CD4-positive, CD25-positive, alpha-beta regulatory T cell (primary cell): ENCODE measurements around the gene USP49. TPM values are rescaled to one million over a fixed set of nuclear protein-coding genes. Genes with fewer than 3 reads are reported as not detected.

Experiments used
- ATAC-seq, 2 donors: fragments of 150-1000 bp; cut with Tn5 transposase; one replicate each; pipeline ENCODE4 v1.10.0; 2021; ENCODE audit warnings: low read depth in 2 of 2, moderate number of reproducible peaks in 2 of 2, moderate library complexity in 1 of 2
- DNase-seq, 3 donors: peaks; one replicate each; pipeline versions ENCODE4 v3.0.0 to v3.0.0-alpha.2; 2012 to 2022; ENCODE audit warnings: mixed read lengths in 1 of 3
- H3K27ac ChIP-seq: one replicate; pipeline ENCODE4 v1.7.0; 2013; ENCODE audit warnings: mild to moderate bottlenecking, low read length; ENCODE audit not compliant: insufficient read depth, poor library complexity, severe bottlenecking
- H3K27me3 ChIP-seq: one replicate; pipeline ENCODE4 v1.7.0; 2013; ENCODE audit warnings: low read length; ENCODE audit not compliant: control insufficient read depth, insufficient read depth
- H3K36me3 ChIP-seq: one replicate; pipeline ENCODE4 v1.7.0; 2013; ENCODE audit warnings: mild to moderate bottlenecking, low read length, moderate library complexity; ENCODE audit not compliant: control insufficient read depth, insufficient read depth
- H3K4me1 ChIP-seq: 2 replicates; pipeline ENCODE4 v1.7.0; 2013; ENCODE audit warnings: mild to moderate bottlenecking, low read length; ENCODE audit not compliant: insufficient read depth, control insufficient read depth, poor library complexity, severe bottlenecking
- H3K4me3 ChIP-seq: one replicate; pipeline ENCODE4 v1.7.0; 2013; ENCODE audit warnings: low read depth, mild to moderate bottlenecking, low read length, moderate library complexity
- H3K9me3 ChIP-seq, 2 experiments: 1 replicate in 1 of 2; 2 replicates in 1 of 2; pipeline ENCODE4 v1.7.0; 2013; ENCODE audit warnings: low read length in 2 of 2, mild to moderate bottlenecking in 1 of 2, moderate library complexity in 1 of 2; ENCODE audit not compliant: control insufficient read depth in 2 of 2
- H3K27ac Mint-ChIP-seq, 3 donors: one replicate each; pipeline ENCODE4 v1.8.0; 2020 to 2022; ENCODE audit warnings: mild to moderate bottlenecking in 3 of 3, mixed read lengths in 3 of 3, moderate library complexity in 2 of 3
- H3K27me3 Mint-ChIP-seq: one replicate; pipeline ENCODE4 v1.8.0; 2022; ENCODE audit warnings: mild to moderate bottlenecking, mixed read lengths
- H3K36me3 Mint-ChIP-seq: one replicate; pipeline ENCODE4 v1.8.0; 2020; ENCODE audit warnings: mixed read lengths
- H3K4me1 Mint-ChIP-seq, 4 donors: one replicate each; pipeline ENCODE4 v1.8.0; 2020 to 2022; ENCODE audit warnings: mixed read lengths in 4 of 4, mild to moderate bottlenecking in 1 of 4
- H3K4me3 Mint-ChIP-seq, 4 donors: one replicate each; pipeline ENCODE4 v1.8.0; 2020 to 2022; ENCODE audit warnings: mild to moderate bottlenecking in 4 of 4, mixed read lengths in 4 of 4, moderate library complexity in 3 of 4
- H3K9me3 Mint-ChIP-seq, 7 donors: one replicate each; pipeline ENCODE4 v1.8.0; 2020 to 2022; ENCODE audit warnings: mixed read lengths in 7 of 7, mild to moderate bottlenecking in 3 of 7, moderate library complexity in 2 of 7
- polyA plus RNA-seq, 4 donors: library from polyadenylated mRNA; unstranded; fragments of 300-500 nt; fragmentation: Illumina TruSeq; gene quantifications; one replicate each; pipeline ENCODE4 v1.2.3, GENCODE V29; 2021
- total RNA-seq: library from RNA; stranded (reverse); gene quantifications from one replicate; pipeline ENCODE4 v1.2.3, GENCODE V29; 2022

Gene USP49
- total and polyA plus RNA-seq, 5 donors from 2014 or later: 0.34 to 2.9 (median 0.52) TPM

- H3K4me1 Mint-ChIP-seq: peaks cover 0 to 10% (median 6%) of the 10 kb centered on the region in 4 donors
Observed at GRCh38 chr6:41901882-41902519, 6.8 kb upstream of the USP49 start.

DNA sequence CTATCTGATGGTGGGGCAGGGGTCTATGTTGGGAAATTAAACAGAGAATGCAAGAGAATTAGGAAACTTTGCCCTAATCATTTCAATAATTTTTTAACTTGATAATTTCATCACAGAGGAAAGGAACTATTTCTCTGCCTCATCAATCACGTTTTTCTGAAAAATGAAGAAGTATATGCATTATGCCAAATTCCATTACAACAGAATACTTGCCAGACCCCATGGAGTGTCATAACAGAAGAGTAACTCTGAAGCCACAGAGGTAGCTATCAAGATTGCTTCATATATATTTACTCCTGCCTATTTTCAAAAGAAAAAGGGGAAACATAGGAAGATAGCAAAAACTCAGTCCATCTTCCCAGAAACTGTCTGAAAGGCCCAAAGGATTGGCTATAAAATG is 5.7 kb upstream of the USP49 start:
- Mint-ChIP-seq H3K9me3 (no peaks in the 10 kb centered on the region), H3K4me1 (peaks cover 0 to 16% (median 12%) of the 10 kb centered on the region in 4 donors), H3K4me3 (no peak overlapping the region), H3K36me3 (peaks cover 7% of the 10 kb centered on the region), H3K27ac (no peak overlapping the region), H3K27me3 (no peaks in the 10 kb centered on the region)
- peaks cover 5% of the 10 kb centered on the region for H3K36me3 ChIP-seq
- peaks cover 4% of the 10 kb centered on the region for H3K4me1 ChIP-seq
- no peak overlapping the region for H3K4me3 ChIP-seq
- no peaks in the 10 kb centered on the region for H3K9me3 ChIP-seq
- DNase-seq: no peak
- H3K27ac ChIP-seq: no peak overlapping the region
- H3K27me3 ChIP-seq: no peaks in the 10 kb centered on the region
- ATAC-seq: no peak

More at GRCh38 chr6:41901882-41902519, 6.8 kb upstream of the USP49 start:
- no peaks in the 10 kb centered on the region for H3K4me1 ChIP-seq
- DNase-seq: peak; percentile 34 to 75 (median 46)
- Mint-ChIP-seq H3K36me3 (peaks cover 13% of the 10 kb centered on the region), H3K4me3 (peak overlapping the region in 2 of 4 donors; percentile 35 to 38), H3K27ac (peak overlapping the region in 1 of 3 donors; percentile 29), H3K27me3 (no peaks in the 10 kb centered on the region), H3K9me3 (no peaks in the 10 kb centered on the region)
- peaks cover 15% of the 10 kb centered on the region for H3K36me3 ChIP-seq
- no peaks in the 10 kb centered on the region for H3K9me3 ChIP-seq
- peak in 1 of 2 donors; percentile 42 for ATAC-seq
- no peaks in the 10 kb centered on the region for H3K27me3 ChIP-seq
- no peak overlapping the region for H3K4me3 ChIP-seq
- no peak overlapping the region for H3K27ac ChIP-seq

GRCh38 chr6:41896281-41896680 is 1.1 kb upstream of the USP49 start:
- Histone ChIP-seq H3K4me1 (peaks cover 24% of the 10 kb centered on the region), H3K27me3 (no peaks in the 10 kb centered on the region), H3K4me3 (peak overlapping the region; percentile 97), H3K9me3 (no peaks in the 10 kb centered on the region), H3K36me3 (no peaks in the 10 kb centered on the region), H3K27ac (peak overlapping the region; percentile 79)
- H3K4me1 Mint-ChIP-seq: peaks cover 0 to 14% (median 10%) of the 10 kb centered on the region in 4 donors
- H3K27ac Mint-ChIP-seq: no peak overlapping the region
- no peaks in the 10 kb centered on the region for H3K36me3 Mint-ChIP-seq
- H3K27me3 Mint-ChIP-seq: no peaks in the 10 kb centered on the region
- peak overlapping the region in 1 of 4 donors; percentile 59 for H3K4me3 Mint-ChIP-seq
- H3K9me3 Mint-ChIP-seq: no peaks in the 10 kb centered on the region
- DNase-seq (no peak), ATAC-seq (no peak)

DNA sequence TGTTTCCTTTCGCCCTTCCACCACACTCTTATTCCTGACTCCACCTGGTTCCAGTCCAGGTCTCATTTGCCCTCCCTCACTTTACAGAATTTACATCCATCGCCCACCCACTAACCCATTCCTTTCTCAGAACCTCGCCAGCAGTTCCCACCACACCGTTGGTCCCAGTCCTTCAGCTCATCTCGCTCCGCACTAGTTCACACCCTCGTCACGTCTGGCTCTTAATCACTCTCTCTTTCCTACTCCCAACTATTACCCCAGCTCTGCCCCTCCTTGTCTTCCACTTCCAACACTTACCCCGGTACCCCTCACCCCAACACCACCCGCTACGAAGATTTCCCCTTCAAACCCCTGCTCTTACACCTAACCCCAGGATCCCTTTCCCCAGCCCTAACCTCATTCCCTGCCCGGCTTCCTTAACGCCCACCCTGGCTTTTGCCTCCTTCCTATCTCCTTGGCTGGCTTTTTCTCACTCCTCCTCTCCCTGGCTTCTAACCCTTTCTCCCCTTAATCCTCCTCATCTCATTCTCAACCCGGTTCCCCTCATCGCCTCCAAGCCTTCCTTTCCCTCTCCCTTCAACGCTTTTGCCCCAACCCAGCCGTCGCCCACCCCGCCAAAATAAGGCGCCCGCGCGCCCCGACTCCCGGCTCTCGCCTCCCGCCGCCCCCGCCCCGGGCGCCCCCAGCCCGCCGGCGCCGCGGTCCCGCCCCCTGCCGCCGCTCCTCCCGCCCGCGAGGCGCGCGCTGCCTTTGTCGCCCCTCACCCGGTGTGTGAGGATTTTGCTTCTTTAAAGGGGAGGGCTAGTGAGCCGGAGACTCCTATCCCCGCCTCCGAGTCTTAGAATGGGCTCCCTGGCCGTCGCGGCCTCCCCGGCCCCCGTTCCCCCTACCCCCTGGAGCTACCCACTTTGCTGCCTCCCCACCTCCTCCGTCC is 542 bp downstream of the USP49 start:
- peak overlapping the region in 1 of 3 donors; percentile 83 for H3K27ac Mint-ChIP-seq

GRCh38 chr6:41892921-41893564 is 2.1 kb downstream of the USP49 start:
- Histone ChIP-seq H3K27ac (no peak overlapping the region), H3K36me3 (no peaks in the 10 kb centered on the region), H3K27me3 (no peaks in the 10 kb centered on the region), H3K4me1 (peaks cover 24% of the 10 kb centered on the region), H3K4me3 (peak overlapping the region; percentile 46), H3K9me3 (no peaks in the 10 kb centered on the region)
- Mint-ChIP-seq H3K4me3 (no peak overlapping the region), H3K36me3 (no peaks in the 10 kb centered on the region), H3K27me3 (no peaks in the 10 kb centered on the region), H3K27ac (no peak overlapping the region), H3K9me3 (no peaks in the 10 kb centered on the region), H3K4me1 (peaks cover 0 to 14% (median 10%) of the 10 kb centered on the region in 4 donors)
- ATAC-seq (no peak), DNase-seq (peak in 1 of 3 donors; percentile 23)

More for the DNA sequence above, 542 bp downstream of the USP49 start:
- Histone ChIP-seq H3K27ac (peak overlapping the region; percentile 79), H3K27me3 (no peaks in the 10 kb centered on the region), H3K36me3 (no peaks in the 10 kb centered on the region), H3K9me3 (no peaks in the 10 kb centered on the region), H3K4me3 (peak overlapping the region; percentile 88), H3K4me1 (peaks cover 24% of the 10 kb centered on the region)
- no peaks in the 10 kb centered on the region for H3K36me3 Mint-ChIP-seq
- H3K9me3 Mint-ChIP-seq: no peaks in the 10 kb centered on the region
- H3K4me1 Mint-ChIP-seq: peaks cover 0 to 14% (median 10%) of the 10 kb centered on the region in 4 donors
- ATAC-seq (peak; percentile 41 to 45), DNase-seq (no peak)
- H3K4me3 Mint-ChIP-seq: no peak overlapping the region
- no peaks in the 10 kb centered on the region for H3K27me3 Mint-ChIP-seq

DNA sequence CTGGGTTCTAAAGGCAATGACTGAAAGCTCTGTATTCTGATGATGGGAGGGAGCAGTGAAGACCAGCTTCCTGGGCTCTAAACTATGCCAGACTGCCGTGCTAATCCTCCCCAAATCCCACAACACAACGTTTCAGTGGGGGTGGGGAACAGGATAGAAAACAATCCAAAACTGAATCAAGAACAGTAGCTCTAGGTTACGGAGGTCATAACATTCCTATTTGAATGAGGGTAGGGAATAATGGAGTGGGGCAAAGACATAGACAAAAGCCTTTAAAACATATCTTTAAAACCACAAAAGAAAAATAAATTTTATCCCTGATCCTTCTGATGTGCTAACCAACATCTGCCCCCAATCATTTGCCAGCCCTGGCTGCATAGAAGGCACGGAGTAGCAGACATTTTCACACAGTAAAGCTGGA is 7.8 kb downstream of the USP49 start:
- H3K36me3 Mint-ChIP-seq: no peaks in the 10 kb centered on the region
- no peaks in the 10 kb centered on the region for H3K9me3 Mint-ChIP-seq
- H3K4me3 Mint-ChIP-seq: no peak overlapping the region
- H3K9me3 ChIP-seq: no peaks in the 10 kb centered on the region
- no peak overlapping the region for H3K4me3 ChIP-seq
- ATAC-seq (no peak), DNase-seq (no peak)
- H3K27ac ChIP-seq: no peak overlapping the region
- no peak overlapping the region for H3K27ac Mint-ChIP-seq
- H3K4me1 ChIP-seq: no peaks in the 10 kb centered on the region
- H3K27me3 Mint-ChIP-seq: no peaks in the 10 kb centered on the region
- H3K27me3 ChIP-seq: no peaks in the 10 kb centered on the region
- peaks cover 0 to 2% (median under 1%) of the 10 kb centered on the region in 4 donors for H3K4me1 Mint-ChIP-seq
- H3K36me3 ChIP-seq: no peaks in the 10 kb centered on the region

DNA sequence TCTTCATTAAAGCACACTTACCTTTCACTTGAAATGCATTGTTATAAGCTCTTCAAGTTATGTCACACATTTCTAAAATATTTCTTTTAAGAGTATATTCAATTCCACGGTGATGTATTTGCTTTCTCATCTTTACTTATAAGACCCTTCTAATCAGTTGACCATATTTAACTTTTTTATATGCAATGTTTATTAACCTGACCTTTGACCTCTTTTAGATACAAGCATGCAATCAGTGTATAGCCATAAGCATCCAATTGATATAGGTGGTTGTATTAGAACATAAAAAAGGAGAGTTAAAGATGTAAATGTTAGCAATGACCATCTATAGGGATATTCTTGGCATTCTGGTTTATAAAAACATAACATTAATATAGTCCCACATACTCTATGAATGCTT is 9.2 kb downstream of the USP49 start:
- no peak overlapping the region for H3K4me3 Mint-ChIP-seq
- Histone ChIP-seq H3K4me3 (no peak overlapping the region), H3K27me3 (no peaks in the 10 kb centered on the region), H3K9me3 (no peaks in the 10 kb centered on the region), H3K27ac (no peak overlapping the region), H3K36me3 (no peaks in the 10 kb centered on the region), H3K4me1 (no peaks in the 10 kb centered on the region)
- H3K36me3 Mint-ChIP-seq: no peaks in the 10 kb centered on the region
- DNase-seq (no peak), ATAC-seq (no peak)
- no peaks in the 10 kb centered on the region for H3K9me3 Mint-ChIP-seq
- H3K27me3 Mint-ChIP-seq: no peaks in the 10 kb centered on the region
- H3K4me1 Mint-ChIP-seq: no peaks in the 10 kb centered on the region
- no peak overlapping the region for H3K27ac Mint-ChIP-seq
